ENCODE results near the gene DSPP.

GRCh38 chr4:87662871-87663270 is 54.5 kb downstream of the DSPP start:
- no peak for TF ChIP-seq CTCF (IDR thresholded peaks at IDR 0.05)
- no peak for TF ChIP-seq POLR2A (IDR thresholded peaks at IDR 0.05)
